HG03095 (cell line): ENCODE results near the gene XAGE2.
"Not testable (repeated sequence)": the region's sequence is repeated elsewhere in the genome, so short reads cannot be mapped to it uniquely, and the experiment has no call there.

Experiments used
- ATAC-seq: cut with Tn5 transposase; IDR thresholded peaks from one replicate; pipeline ENCODE4 v1.9.1; 2021; ENCODE audit warnings: moderate library complexity; ENCODE audit not compliant: unreplicated experiment

The XAGE2 gene

GRCh38 chrX:52368368-52369055, at the start of gene XAGE2:
XAGE2 (plus strand) TSS chrX:52369021; CDS start chrX:52370015, 994 bp downstream.
- ATAC-seq = no peak

GRCh38 chrX:52337410-52337809, 31.4 kb upstream of the XAGE2 start:
- ATAC-seq = no peak

GRCh38 chrX:52341493-52341892, 27.3 kb upstream of the XAGE2 start:
- ATAC-seq = no peak

GRCh38 chrX:52343131-52343530, 25.7 kb upstream of the XAGE2 start:
- ATAC-seq = not testable (repeated sequence)

GRCh38 chrX:52345402-52345801, 23.4 kb upstream of the XAGE2 start:
- not testable (repeated sequence) for ATAC-seq

- ATAC-seq = no peak
These were observed 22.4 kb upstream of the XAGE2 start for GRCh38 chrX:52346174-52347165.

GRCh38 chrX:52349681-52350080, 19.1 kb upstream of the XAGE2 start:
- ATAC-seq = no peak

GRCh38 chrX:52352551-52352950, 16.3 kb upstream of the XAGE2 start:
- ATAC-seq = no peak

GRCh38 chrX:52353838-52354237, 15.0 kb upstream of the XAGE2 start:
- ATAC-seq = no peak

GRCh38 chrX:52355108-52355507, 13.7 kb upstream of the XAGE2 start:
- no peak for ATAC-seq

- no peak for ATAC-seq
These were observed 9.1 kb upstream of the XAGE2 start for GRCh38 chrX:52359614-52360232.

GRCh38 chrX:52361941-52362340, 6.9 kb upstream of the XAGE2 start:
- ATAC-seq = no peak

- no peak for ATAC-seq
These were observed 5.5 kb upstream of the XAGE2 start for GRCh38 chrX:52363247-52363883.

- no peak for ATAC-seq
These were observed 10.0 kb downstream of the XAGE2 start for GRCh38 chrX:52378870-52379269.

- ATAC-seq = no peak
These were observed 12.2 kb downstream of the XAGE2 start for GRCh38 chrX:52380993-52381392.

GRCh38 chrX:52410439-52411394, 41.9 kb downstream of the XAGE2 start:
- ATAC-seq = no peak

- ATAC-seq = no peak
These were observed 46.5 kb downstream of the XAGE2 start for GRCh38 chrX:52415304-52415703.

GRCh38 chrX:52416816-52417215, 48.0 kb downstream of the XAGE2 start:
- ATAC-seq = no peak

GRCh38 chrX:52420824-52421443, 52.1 kb downstream of the XAGE2 start:
- ATAC-seq = no peak
